HG03196 (cell line): ENCODE results near the gene DCP1B.

Experiments used
- ATAC-seq: cut with Tn5 transposase; IDR thresholded peaks from one replicate; pipeline ENCODE4 v1.9.1; 2021; ENCODE audit not compliant: unreplicated experiment

Gene DCP1B

GRCh38 chr12:1906579-1906978 lies 97.7 kb downstream of the DCP1B start:
- ATAC-seq: no peak

GRCh38 chr12:1904875-1905274 lies 99.4 kb downstream of the DCP1B start:
- no peak for ATAC-seq

GRCh38 chr12:1896964-1897363 lies 107.3 kb downstream of the DCP1B start:
- no peak for ATAC-seq
